Left lung (tissue), 10 donors: ENCODE measurements around the gene ADGRL3. TPM values are rescaled to one million over a fixed set of nuclear protein-coding genes. Genes with fewer than 3 reads are reported as not detected.
"Not testable (repeated sequence)": the region's sequence is repeated elsewhere in the genome, so short reads cannot be mapped to it uniquely, and the experiment has no call there.

Source experiments
- ATAC-seq: fragments of 200-7000 bp; cut with Tn5 transposase; one replicate; pipeline ENCODE4 v1.9.1; 2020; ENCODE audit warnings: moderate library complexity
- DNase-seq, 4 donors: peaks; one replicate each; pipeline ENCODE4 v3.0.0-alpha.2; 2013 to 2020
- H3K27ac ChIP-seq, 2 donors: fragments of 200-600 bp; sonication (generic) in 1 of 2; one replicate each; pipeline versions ENCODE4 v1.5.0 to v1.8.0; 2020 to 2021
- H3K27me3 ChIP-seq, 2 donors: fragments of 200-600 bp; sonication (generic) in 1 of 2; one replicate each; pipeline versions ENCODE4 v1.5.0 to v1.8.0; 2020 to 2021
- H3K36me3 ChIP-seq, 2 donors: fragments of 200-600 bp; sonication (generic) in 1 of 2; one replicate each; pipeline versions ENCODE4 v1.5.0 to v1.8.0; 2020 to 2021
- H3K4me1 ChIP-seq, 2 donors: fragments of 200-600 bp; one replicate each; pipeline ENCODE4 v1.8.0; 2021
- H3K4me3 ChIP-seq, 2 donors: fragments of 200-600 bp; sonication (generic) in 1 of 2; one replicate each; pipeline versions ENCODE4 v1.5.0 to v1.8.0; 2020 to 2021; ENCODE audit warnings: mild to moderate bottlenecking in 1 of 2
- H3K9me3 ChIP-seq, 2 donors: fragments of 200-600 bp; sonication (generic) in 1 of 2; one replicate each; pipeline versions ENCODE4 v1.5.0 to v1.8.0; 2020 to 2021
- intact Hi-C, 2 donors: fragments of 100-400 bp; cut with DNase I; formaldehyde crosslinking; loops; one replicate each; pipeline versions ENCODE4 v1.11.2 to v1.14.2; 2022
- polyA plus RNA-seq, 6 donors: library from polyadenylated mRNA; unstranded; fragments of 120-200 nt; gene quantifications; one replicate each; pipeline ENCODE4 v1.2.1, GENCODE V29; 2013; ENCODE audit not compliant: insufficient read length in 6 of 6
- total RNA-seq, 2 donors: library from RNA; stranded (reverse); fragmentation: NEBNext Ultra II Directional; extraction: Animal tissue kit (Norgen Biotek cat#: 25700); gene quantifications; one replicate each; pipeline ENCODE4 v1.2.1, GENCODE V29; 2021
- TF ChIP-seq, protein P1 (sequence below), 2 donors: fragments of 200-600 bp; sonication (generic) in 1 of 2; IDR thresholded peaks; one replicate each; pipeline versions ENCODE4 v1.5.0 to v1.8.0; 2021; ENCODE audit warnings: antibody characterized with exemption in 2 of 2
- donor health status: DM: no; HTN: yes; CAD: no.
- donor health status: DM: no; HTN: no; CAD: no.

Gene ADGRL3
- total and polyA plus RNA-seq, 8 donors = 2.7 to 23.4 (median 19.6) TPM

DNA sequence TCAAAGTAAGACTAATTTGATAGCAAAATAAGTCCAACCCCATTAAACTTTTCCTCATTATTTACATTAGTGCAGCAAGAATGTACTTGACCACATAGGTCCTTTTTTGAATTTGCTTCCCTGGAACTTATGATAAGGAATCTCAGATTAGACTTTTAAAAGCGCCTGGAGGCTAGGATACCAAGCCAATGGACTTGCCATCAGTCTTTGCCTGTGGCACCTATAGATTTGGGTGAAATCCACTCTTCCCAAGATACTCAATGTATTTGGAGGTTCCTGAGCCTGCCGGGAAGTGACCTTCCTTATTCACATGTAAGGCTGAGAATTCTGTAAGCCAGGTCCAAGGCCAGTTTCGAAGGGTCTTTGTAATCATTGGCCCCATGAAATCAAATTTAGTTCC lies 553.6 kb downstream of the ADGRL3 start:
- TF ChIP-seq, protein P1, sequence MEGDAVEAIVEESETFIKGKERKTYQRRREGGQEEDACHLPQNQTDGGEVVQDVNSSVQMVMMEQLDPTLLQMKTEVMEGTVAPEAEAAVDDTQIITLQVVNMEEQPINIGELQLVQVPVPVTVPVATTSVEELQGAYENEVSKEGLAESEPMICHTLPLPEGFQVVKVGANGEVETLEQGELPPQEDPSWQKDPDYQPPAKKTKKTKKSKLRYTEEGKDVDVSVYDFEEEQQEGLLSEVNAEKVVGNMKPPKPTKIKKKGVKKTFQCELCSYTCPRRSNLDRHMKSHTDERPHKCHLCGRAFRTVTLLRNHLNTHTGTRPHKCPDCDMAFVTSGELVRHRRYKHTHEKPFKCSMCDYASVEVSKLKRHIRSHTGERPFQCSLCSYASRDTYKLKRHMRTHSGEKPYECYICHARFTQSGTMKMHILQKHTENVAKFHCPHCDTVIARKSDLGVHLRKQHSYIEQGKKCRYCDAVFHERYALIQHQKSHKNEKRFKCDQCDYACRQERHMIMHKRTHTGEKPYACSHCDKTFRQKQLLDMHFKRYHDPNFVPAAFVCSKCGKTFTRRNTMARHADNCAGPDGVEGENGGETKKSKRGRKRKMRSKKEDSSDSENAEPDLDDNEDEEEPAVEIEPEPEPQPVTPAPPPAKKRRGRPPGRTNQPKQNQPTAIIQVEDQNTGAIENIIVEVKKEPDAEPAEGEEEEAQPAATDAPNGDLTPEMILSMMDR (IDR thresholded peaks at IDR 0.05) = no peak
- DNase-seq (no peak), ATAC-seq (no peak)
- intact Hi-C loops = no loop called here
- H3K36me3 ChIP-seq = no peaks in the 10 kb centered on the region
- peaks cover 0 to 9% of the 10 kb centered on the region in 2 donors for H3K9me3 ChIP-seq
- no peak overlapping the region for H3K27ac ChIP-seq
- no peaks in the 10 kb centered on the region for H3K4me1 ChIP-seq
- no peak overlapping the region for H3K4me3 ChIP-seq
- H3K27me3 ChIP-seq = no peaks in the 10 kb centered on the region

DNA sequence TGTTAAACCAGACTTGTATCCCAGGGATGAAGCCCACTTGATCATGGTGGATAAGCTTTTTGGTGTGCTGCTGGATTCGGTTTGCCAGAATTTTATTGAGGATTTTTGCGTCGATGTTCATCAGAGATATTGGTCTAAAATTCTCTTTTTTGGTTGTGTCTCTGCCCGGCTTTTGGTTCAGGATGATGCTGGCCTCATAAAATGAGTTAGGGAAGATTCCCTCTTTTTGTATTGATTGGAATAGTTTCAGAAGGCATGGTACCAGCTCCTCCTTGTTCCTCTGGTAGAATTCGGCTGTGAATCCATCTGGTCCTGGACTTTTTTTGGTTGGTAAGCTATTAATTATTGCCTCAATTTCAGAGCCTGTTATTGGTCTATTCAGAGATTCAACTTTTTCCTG lies 556.8 kb downstream of the ADGRL3 start:
- DNase-seq, H3K27me3 ChIP-seq, H3K27ac ChIP-seq, H3K4me1 ChIP-seq, H3K4me3 ChIP-seq, intact Hi-C loops, ATAC-seq, H3K36me3 ChIP-seq: not testable (repeated sequence)
- H3K9me3 ChIP-seq = peaks cover 0 to 15% of the 10 kb centered on the region in 2 donors

DNA sequence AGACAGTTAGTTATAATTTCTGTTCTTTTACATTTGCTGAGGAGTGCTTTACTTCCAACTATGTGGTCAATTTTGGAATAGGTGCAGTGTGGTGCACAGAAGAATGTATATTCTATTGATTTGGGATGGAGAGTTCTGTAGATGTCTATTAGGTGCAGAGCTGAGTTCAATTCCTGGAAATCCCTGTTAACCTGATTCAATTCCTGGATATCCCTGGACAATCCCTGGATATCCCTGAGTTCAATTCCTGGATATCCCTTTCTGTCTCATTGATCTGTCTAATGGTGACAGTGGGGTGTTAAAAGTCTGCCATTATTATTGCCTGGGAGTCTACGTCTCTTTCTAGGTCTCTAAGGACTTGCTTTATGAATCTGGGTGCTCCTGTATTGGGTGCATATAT lies 557.9 kb downstream of the ADGRL3 start:
- H3K27me3 ChIP-seq, H3K4me1 ChIP-seq, intact Hi-C loops, H3K36me3 ChIP-seq, DNase-seq, H3K4me3 ChIP-seq, ATAC-seq, H3K27ac ChIP-seq: not testable (repeated sequence)
- H3K9me3 ChIP-seq = peaks cover 0 to 15% of the 10 kb centered on the region in 2 donors

DNA sequence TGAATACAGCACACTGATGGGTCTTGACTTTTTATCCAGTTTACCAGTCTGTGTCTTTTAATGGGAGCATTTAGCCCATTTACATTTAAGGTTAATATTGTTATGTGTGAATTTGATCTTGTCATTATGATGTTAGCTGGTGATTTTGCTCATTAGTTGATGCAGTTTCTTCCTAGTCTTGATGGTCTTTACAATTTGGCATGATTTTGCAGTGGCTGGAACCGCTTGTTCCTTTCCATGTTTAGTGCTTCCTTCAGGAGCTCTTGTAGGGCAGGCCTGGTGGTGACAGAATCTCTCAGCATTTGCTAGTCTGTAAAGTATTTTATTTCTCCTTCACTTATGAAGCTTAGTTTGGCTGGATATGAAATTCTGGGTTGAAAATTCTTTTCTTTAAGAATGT lies 558.5 kb downstream of the ADGRL3 start:
- H3K36me3 ChIP-seq, ATAC-seq, H3K27me3 ChIP-seq, H3K27ac ChIP-seq, H3K4me3 ChIP-seq, intact Hi-C loops, DNase-seq, H3K4me1 ChIP-seq: not testable (repeated sequence)
- H3K9me3 ChIP-seq = peaks cover 0 to 15% of the 10 kb centered on the region in 2 donors

DNA sequence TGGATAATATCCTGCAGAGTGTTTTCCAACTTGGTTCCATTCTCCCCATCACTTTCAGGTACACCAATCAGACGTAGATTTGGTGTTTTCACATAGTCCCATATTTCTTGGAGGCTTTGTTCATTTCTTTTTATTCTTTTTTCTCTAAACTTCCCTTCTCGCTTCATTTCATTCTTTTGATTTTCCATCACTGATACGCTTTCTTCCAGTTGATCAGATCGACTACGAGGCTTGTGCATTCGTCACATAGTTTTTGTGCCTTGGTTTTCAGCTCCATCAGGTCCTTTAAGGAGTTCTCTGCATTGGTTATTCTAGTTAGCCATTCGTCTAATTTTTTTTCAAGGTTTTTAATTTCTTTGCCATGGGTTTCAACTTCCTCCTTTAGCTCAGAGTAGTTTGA lies 559.1 kb downstream of the ADGRL3 start:
- peaks cover 0 to 15% of the 10 kb centered on the region in 2 donors for H3K9me3 ChIP-seq
- H3K27me3 ChIP-seq, DNase-seq, H3K4me3 ChIP-seq, intact Hi-C loops, H3K27ac ChIP-seq, H3K36me3 ChIP-seq, H3K4me1 ChIP-seq, ATAC-seq: not testable (repeated sequence)

DNA sequence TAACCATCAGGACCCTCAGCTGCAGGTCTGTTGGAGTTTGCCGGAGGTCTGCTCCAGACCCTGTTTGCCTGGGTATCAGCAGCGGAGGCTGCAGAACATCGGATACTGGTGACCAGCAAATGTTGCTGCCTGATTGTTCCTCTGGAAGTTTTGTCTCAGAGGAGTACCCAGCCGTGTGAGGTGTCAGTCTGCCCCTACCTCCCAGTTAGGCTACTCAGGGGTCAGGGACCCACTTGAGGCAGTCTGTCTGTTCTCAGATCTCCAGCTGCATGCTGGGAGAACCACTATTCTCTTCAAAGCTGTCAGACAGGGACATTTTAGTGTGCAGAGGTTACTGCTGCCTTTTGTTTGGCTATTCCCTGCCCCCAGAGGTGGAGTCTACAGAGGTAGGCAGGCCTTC lies 559.8 kb downstream of the ADGRL3 start:
- H3K36me3 ChIP-seq, ATAC-seq, H3K27me3 ChIP-seq, H3K4me1 ChIP-seq, H3K4me3 ChIP-seq, DNase-seq, H3K27ac ChIP-seq, intact Hi-C loops: not testable (repeated sequence)
- peaks cover 0 to 15% of the 10 kb centered on the region in 2 donors for H3K9me3 ChIP-seq

GRCh38 chr4:61760820-61761219 lies 560.7 kb downstream of the ADGRL3 start:
- Histone ChIP-seq H3K36me3 (no peaks in the 10 kb centered on the region), H3K4me3 (no peak overlapping the region), H3K27ac (no peak overlapping the region), H3K27me3 (no peaks in the 10 kb centered on the region), H3K4me1 (no peaks in the 10 kb centered on the region), H3K9me3 (peaks cover 0 to 15% of the 10 kb centered on the region in 2 donors)
- TF ChIP-seq, protein P1 (IDR thresholded peaks at IDR 0.05) = no peak
- intact Hi-C loops = no loop called here
- DNase-seq (no peak), ATAC-seq (no peak)
